ENCODE data around the gene MCFD2. TPM values are rescaled to one million over a fixed set of nuclear protein-coding genes. Genes with fewer than 3 reads are reported as not detected.

MCFD2 gene
- total and polyA plus RNA-seq, 3 donors from 2014 or later: 65.4 to 74.5 (median 67.6) TPM

DNA sequence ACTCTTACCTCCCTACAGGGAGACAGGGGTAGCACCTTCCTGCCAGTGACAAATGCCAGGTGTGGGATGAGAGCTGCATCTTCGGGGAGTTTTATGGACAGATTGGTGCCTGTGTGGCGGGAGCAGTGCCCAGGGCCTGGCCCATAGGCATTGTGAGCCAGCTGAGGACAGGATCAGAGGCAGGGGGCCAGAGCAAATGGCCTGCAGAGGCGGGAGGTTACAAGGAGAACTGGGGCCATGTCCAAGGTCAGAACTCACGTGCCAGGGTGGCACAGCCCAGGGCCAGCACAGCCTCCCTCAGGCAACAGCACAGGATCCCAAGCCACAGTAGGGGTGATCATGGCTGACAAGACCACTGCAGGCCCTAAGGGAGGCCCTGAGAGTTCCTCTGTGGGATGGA is 40.2 kb upstream of the MCFD2 start:
- Histone ChIP-seq H3K36me3 (ENCODE audit: low read depth, missing control alignments) (no peaks in the 10 kb centered on the region), H3K27ac (peak overlapping the region; percentile 51 to 72), H3K4me1 (peaks cover 26% of the 10 kb centered on the region), H3K9me3 (no peaks in the 10 kb centered on the region), H3K4me3 (no peak overlapping the region), H3K27me3 (no peaks in the 10 kb centered on the region)
- intact Hi-C loops (cut with DNase I; ENCODE audit: low total_unique reads): no loop called here
- 62 to 84% methylated on average over 3 to 4 of the region's 4 CpGs for WGBS, 2 donors
- TF ChIP-seq, protein P1, sequence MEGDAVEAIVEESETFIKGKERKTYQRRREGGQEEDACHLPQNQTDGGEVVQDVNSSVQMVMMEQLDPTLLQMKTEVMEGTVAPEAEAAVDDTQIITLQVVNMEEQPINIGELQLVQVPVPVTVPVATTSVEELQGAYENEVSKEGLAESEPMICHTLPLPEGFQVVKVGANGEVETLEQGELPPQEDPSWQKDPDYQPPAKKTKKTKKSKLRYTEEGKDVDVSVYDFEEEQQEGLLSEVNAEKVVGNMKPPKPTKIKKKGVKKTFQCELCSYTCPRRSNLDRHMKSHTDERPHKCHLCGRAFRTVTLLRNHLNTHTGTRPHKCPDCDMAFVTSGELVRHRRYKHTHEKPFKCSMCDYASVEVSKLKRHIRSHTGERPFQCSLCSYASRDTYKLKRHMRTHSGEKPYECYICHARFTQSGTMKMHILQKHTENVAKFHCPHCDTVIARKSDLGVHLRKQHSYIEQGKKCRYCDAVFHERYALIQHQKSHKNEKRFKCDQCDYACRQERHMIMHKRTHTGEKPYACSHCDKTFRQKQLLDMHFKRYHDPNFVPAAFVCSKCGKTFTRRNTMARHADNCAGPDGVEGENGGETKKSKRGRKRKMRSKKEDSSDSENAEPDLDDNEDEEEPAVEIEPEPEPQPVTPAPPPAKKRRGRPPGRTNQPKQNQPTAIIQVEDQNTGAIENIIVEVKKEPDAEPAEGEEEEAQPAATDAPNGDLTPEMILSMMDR (IDR thresholded peaks at IDR 0.05): no peak
- no peak for TF ChIP-seq POLR2A (IDR thresholded peaks at IDR 0.05)
- peak; percentile 31 for DNase-seq

DNA sequence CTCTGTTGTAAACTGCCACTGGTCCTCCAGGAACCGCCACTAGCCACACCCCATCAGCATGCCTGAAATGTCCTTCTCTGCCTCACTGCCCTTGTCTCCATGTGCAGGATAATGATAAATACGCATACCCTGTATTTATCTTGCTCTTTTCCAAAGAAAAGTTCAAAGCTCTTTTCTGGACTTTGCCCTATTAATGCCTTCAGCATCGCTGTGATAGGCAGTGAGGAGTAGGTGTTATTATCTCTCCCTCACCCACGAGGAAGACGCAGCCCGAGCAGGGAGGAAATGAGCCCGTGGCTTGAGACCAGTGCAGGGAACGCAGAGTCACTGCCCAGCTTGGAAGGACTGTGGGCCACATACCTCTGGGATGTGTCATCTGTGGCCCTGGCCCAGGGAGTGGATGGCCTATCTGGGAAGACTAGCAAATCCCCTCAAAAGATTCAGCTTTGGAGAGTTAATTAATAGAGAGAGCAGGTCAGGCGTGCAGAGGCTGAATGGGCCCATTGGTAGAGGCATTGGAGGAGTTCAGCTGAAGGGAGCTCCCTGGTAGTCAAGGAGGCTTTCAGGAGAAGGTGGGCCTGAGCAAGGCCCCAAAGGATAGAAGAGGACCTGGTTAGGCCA is 39.5 kb upstream of the MCFD2 start:
- peaks cover 26% of the 10 kb centered on the region for H3K4me1 ChIP-seq
- DNase-seq: peak; percentile 84
- no peak overlapping the region for H3K4me3 ChIP-seq
- intact Hi-C loops (cut with DNase I; ENCODE audit: low total_unique reads): no loop called here
- peak overlapping the region; percentile 51 to 72 for H3K27ac ChIP-seq
- H3K9me3 ChIP-seq: no peaks in the 10 kb centered on the region
- H3K36me3 ChIP-seq (ENCODE audit: low read depth, missing control alignments): no peaks in the 10 kb centered on the region
- 30 to 35% methylated on average over 9 of the region's 9 CpGs for WGBS, 2 donors
- TF ChIP-seq, protein P1 (IDR thresholded peaks at IDR 0.05): no peak
- H3K27me3 ChIP-seq: no peaks in the 10 kb centered on the region

DNA sequence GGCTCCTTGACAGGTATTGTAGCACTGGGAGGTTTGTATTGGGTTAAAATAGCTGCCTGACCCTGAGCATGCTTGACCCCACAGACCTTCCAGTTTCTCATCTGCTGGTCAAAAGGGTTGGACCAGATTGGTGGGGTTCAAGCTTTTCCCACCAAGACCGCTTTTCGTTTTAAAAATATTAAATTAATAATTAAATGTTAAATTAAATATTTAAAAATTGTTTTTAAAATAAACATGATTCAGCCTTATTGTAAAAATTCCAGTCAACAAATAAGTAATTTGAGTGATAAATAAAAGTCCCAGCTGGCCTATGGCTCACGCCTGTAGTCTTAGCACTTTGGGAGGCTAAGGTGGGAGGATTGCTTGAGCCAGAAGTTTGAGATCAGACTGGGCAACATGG is 36.6 kb upstream of the MCFD2 start:
- Histone ChIP-seq H3K9me3 (no peaks in the 10 kb centered on the region), H3K36me3 (ENCODE audit: low read depth, missing control alignments) (no peaks in the 10 kb centered on the region), H3K4me3 (no peak overlapping the region), H3K4me1 (peaks cover 26% of the 10 kb centered on the region), H3K27me3 (no peaks in the 10 kb centered on the region), H3K27ac (no peak overlapping the region)
- WGBS, 2 donors: 91 to 98% methylated on average over 3 of the region's 3 CpGs
- no peak for TF ChIP-seq POLR2A (IDR thresholded peaks at IDR 0.05)
- TF ChIP-seq, protein P1 (IDR thresholded peaks at IDR 0.05): no peak
- intact Hi-C loops (cut with DNase I; ENCODE audit: low total_unique reads): no loop called here
- no peak for DNase-seq

GRCh38 chr2:46951290-46952064 is 35.9 kb upstream of the MCFD2 start:
- intact Hi-C loops (cut with DNase I; ENCODE audit: low total_unique reads): no loop called here
- no peak overlapping the region for H3K27ac ChIP-seq
- no peak overlapping the region for H3K4me3 ChIP-seq
- no peaks in the 10 kb centered on the region for H3K36me3 ChIP-seq (ENCODE audit: low read depth, missing control alignments)
- no peaks in the 10 kb centered on the region for H3K9me3 ChIP-seq
- H3K4me1 ChIP-seq: peaks cover 26% of the 10 kb centered on the region
- no peak for DNase-seq
- 84 to 92% methylated on average over 9 of the region's 9 CpGs for WGBS, 2 donors
- TF ChIP-seq, protein P1 (IDR thresholded peaks at IDR 0.05): no peak
- TF ChIP-seq POLR2A (IDR thresholded peaks at IDR 0.05): no peak
- no peaks in the 10 kb centered on the region for H3K27me3 ChIP-seq

Measured in testis (tissue), 3 donors.